Central memory CD4-positive, alpha-beta T cell (primary cell): ENCODE measurements around the gene PPIA.
"Not testable (repeated sequence)": the region's sequence is repeated elsewhere in the genome, so short reads cannot be mapped to it uniquely, and the experiment has no call there.

Experiments used
- DNase-seq: peaks from one replicate; pipeline ENCODE4 v3.0.0; 2022

Gene PPIA

GRCh38 chr7:44843440-44843839 is 47.0 kb downstream of the PPIA start:
- DNase-seq: not testable (repeated sequence)

- DNase-seq: no peak
Observed at GRCh38 chr7:44845451-44845850, 49.0 kb downstream of the PPIA start.

- DNase-seq: peak; percentile 43
Observed at GRCh38 chr7:44846390-44846789, 49.9 kb downstream of the PPIA start.

GRCh38 chr7:44846816-44847508 is 50.5 kb downstream of the PPIA start:
- DNase-seq: no peak

GRCh38 chr7:44847509-44847919 is 51.0 kb downstream of the PPIA start:
- peak; percentile 89 for DNase-seq

- DNase-seq: peak; percentile 99
Observed at GRCh38 chr7:44847920-44848634, 51.6 kb downstream of the PPIA start, which contains the start of gene H2AZ2. Gene H2AZ2, minus strand, starts transcription at chr7:44848087. Its CDS starts 116 bp downstream, at chr7:44847971.

GRCh38 chr7:44849259-44849884 is 52.9 kb downstream of the PPIA start:
- DNase-seq: no peak

GRCh38 chr7:44849885-44850544 is 53.5 kb downstream of the PPIA start:
- no peak for DNase-seq

GRCh38 chr7:44852590-44852989 is 56.1 kb downstream of the PPIA start:
- DNase-seq: no peak
